NCI-H2029 treated with DMSO at 0.1 percent for 48 hours (cell line): ENCODE measurements around the gene CNN3.

Experiments
- DNase-seq: peaks from one replicate; lab custom pipeline; 2025; lab: John Stamatoyannopoulos, UW

Gene CNN3

GRCh38 chr1:94922761-94923331 lies 4.1 kb downstream of the CNN3 start:
- DNase-seq, result peak; percentile 44

- no peak for DNase-seq
Observed at GRCh38 chr1:94921977-94922376, 4.9 kb downstream of the CNN3 start.

- DNase-seq, result no peak
Observed at GRCh38 chr1:94920061-94920460, 6.8 kb downstream of the CNN3 start.

GRCh38 chr1:94919241-94920030 lies 7.5 kb downstream of the CNN3 start:
- DNase-seq, result peak; percentile 90

GRCh38 chr1:94917251-94917650 lies 9.7 kb downstream of the CNN3 start:
- no peak for DNase-seq

GRCh38 chr1:94912263-94913184 lies 14.4 kb downstream of the CNN3 start:
- DNase-seq, result no peak

- no peak for DNase-seq
Observed at GRCh38 chr1:94909486-94909885, 17.4 kb downstream of the CNN3 start.

- DNase-seq, result no peak
Observed at GRCh38 chr1:94908965-94909364, 17.9 kb downstream of the CNN3 start.

- DNase-seq, result no peak
Observed at GRCh38 chr1:94908190-94908589, 18.7 kb downstream of the CNN3 start.

GRCh38 chr1:94907136-94907535 lies 19.8 kb downstream of the CNN3 start:
- DNase-seq, result no peak

GRCh38 chr1:94906382-94906781 lies 20.5 kb downstream of the CNN3 start:
- no peak for DNase-seq

GRCh38 chr1:94905207-94905606 lies 21.7 kb downstream of the CNN3 start:
- no peak for DNase-seq

- DNase-seq, result no peak
Observed at GRCh38 chr1:94903280-94904009, 23.5 kb downstream of the CNN3 start.

GRCh38 chr1:94901841-94902240 lies 25.1 kb downstream of the CNN3 start:
- DNase-seq, result no peak

- DNase-seq, result no peak
Observed at GRCh38 chr1:94899756-94900155, 27.2 kb downstream of the CNN3 start.

GRCh38 chr1:94898491-94899385 lies 28.2 kb downstream of the CNN3 start:
- DNase-seq, result peak; percentile 24

GRCh38 chr1:94895518-94895917 lies 31.4 kb downstream of the CNN3 start:
- no peak for DNase-seq

GRCh38 chr1:94894630-94895029 lies 32.3 kb downstream of the CNN3 start:
- DNase-seq, result no peak

- DNase-seq, result no peak
Observed at GRCh38 chr1:94892604-94893254, 34.2 kb downstream of the CNN3 start.

- no peak for DNase-seq
Observed at GRCh38 chr1:94888201-94888600, 38.7 kb downstream of the CNN3 start.
